ENCODE data around the gene PNPLA3.

Gene PNPLA3

GRCh38 chr22:43923631-43924464 lies at the start of gene PNPLA3:
TSS of gene PNPLA3 (plus strand) at chr22:43923805. CDS start at chr22:43923912, 107 bp downstream.
- peak; percentile 73 to 76 for DNase-seq

DNA sequence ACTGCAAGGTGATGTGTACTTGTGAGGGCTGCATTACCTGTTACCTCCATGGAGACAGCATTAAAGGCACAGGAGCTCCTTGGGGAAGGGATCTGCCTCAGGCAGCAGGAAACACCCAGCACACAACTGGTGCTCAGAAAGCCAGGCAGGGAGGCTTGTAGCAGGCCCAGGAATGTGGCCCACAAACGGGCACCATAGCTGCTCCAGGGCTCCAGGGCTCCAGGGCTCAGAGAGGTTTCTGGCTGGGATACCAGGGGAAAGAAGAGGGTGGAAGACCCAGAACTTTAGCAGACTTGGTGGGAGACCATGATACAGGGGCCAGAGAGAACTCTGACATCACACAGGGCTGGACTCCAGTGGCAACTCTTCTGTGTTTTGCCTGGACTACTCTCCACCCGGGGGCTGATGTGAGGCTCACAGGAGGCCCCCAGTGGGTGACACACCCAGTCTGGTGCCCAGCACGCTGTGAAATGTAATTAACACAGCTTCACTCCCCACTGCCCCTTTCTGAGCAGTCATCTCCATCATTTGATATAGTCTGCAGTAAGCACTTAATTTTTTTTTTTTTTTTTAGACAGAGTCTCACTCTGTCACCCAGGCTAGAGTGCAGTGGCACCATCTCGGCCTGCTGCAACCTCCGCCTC lies 46.6 kb upstream of the PNPLA3 start:
- DNase-seq: no peak

GRCh38 chr22:43878079-43878795 lies 45.4 kb upstream of the PNPLA3 start:
- no peak for DNase-seq

- DNase-seq: no peak
Observed at GRCh38 chr22:43878831-43879550, 44.6 kb upstream of the PNPLA3 start.

- DNase-seq: no peak
Observed at GRCh38 chr22:43879901-43880540, 43.6 kb upstream of the PNPLA3 start.

DNA sequence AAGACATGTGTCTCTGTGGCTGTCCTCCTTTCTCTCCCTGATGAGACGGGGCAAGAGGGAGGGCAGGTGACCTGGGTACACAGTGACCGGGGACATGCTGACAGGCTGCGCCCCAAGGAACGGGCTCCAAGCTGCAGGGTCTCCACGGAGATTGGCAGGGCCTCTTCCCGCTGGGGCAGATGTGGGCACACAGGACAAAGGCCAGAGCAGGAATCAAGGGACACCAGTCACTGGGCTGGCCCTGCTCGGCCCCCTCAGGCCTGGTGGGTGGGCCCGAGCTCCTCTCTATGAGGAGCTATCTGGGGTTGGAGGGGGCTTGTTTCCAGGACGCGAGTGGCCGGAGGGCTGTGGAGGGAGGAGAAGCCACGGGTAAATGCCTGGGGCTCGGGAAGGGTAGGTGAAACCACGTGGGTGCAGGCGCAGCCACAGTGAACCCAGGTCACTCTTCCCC lies 43.0 kb upstream of the PNPLA3 start:
- DNase-seq: no peak

DNA sequence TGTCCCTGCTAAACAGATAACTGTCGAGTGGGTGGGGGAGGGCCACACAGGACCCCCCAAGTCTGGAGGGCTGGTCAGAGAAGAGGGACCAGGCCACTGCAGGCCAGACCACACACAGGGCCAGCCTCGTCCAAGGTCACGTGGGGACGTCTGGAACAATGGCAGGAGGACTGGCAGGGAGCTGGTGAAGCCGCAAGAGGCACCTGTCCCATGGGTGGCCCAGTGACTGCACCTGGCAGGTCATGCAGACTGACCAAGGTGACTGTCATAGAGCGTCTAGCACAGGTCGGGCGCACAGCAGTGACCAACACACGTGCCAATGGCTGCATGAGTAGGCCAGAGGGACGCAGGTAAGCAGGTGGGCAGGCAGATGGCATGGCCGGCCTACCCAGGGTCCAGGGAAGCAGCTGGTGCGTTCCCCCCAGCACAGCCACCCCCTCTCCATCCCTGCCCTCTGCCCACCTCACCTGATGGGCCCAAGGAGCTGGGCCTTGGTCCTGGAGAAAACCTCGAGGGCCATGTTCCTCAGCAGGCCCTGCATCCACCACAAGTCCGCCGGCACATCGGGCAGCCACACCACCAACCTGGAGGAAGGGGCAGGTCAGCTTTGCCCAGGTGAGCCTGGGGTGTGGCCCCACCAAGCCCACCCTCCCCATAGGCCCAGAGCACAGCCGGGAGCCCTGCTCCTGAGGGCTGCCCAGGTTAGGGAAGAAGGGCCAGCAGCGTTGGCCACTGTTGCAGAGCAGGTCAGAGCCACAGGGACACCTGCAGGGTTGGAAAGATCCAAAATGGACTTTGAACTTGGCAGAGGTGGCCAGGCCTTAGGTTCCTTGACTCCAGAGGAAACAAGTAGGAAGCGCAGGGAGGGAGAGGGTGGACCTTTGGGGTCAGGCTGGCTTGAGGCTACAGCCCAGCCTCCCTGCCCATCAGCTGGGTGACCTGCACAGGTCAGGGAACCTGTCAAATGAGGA lies 42.2 kb upstream of the PNPLA3 start:
- no peak for DNase-seq

- DNase-seq: no peak
Observed at GRCh38 chr22:43882122-43882767, 41.4 kb upstream of the PNPLA3 start.

DNA sequence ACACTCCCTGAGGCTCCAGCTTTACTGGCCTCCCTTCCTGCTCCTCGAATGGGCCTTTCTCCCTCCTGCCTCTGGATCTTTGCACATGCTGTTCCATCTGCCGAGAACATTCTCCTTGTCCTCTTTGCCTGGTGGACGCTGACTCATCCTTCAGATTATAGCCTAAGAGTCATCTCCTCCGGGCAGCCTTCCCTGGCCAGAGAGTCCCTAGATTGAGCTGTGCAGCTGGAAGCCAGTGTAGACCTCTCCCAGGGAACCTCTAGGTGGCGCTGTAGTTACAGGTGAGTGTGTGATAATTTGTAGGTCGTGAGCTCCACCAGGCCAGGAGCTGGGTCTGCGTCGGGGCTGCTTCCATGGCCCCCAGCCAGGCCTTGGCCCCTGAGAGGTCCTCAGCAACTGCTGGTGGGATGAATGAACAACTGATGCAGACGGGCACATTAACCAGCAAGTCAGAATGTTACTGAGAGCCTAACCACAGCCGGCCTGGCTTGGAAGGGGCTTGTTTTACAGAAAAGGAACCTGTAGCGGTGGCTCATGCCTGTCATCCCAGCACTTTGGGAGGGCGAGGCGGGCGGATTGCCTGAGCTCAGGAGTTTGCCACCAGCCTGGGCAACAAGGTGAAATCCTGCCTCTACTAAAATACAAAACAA lies 40.5 kb upstream of the PNPLA3 start:
- peak; percentile 12 to 44 for DNase-seq

- no peak for DNase-seq
Observed at GRCh38 chr22:43883719-43884415, 39.7 kb upstream of the PNPLA3 start.

- peak in 1 of 2 donors; percentile 31 for DNase-seq
Observed at GRCh38 chr22:43884600-43885318, 38.8 kb upstream of the PNPLA3 start.

- no peak for DNase-seq
Observed at GRCh38 chr22:43885319-43885671, 38.3 kb upstream of the PNPLA3 start.

DNA sequence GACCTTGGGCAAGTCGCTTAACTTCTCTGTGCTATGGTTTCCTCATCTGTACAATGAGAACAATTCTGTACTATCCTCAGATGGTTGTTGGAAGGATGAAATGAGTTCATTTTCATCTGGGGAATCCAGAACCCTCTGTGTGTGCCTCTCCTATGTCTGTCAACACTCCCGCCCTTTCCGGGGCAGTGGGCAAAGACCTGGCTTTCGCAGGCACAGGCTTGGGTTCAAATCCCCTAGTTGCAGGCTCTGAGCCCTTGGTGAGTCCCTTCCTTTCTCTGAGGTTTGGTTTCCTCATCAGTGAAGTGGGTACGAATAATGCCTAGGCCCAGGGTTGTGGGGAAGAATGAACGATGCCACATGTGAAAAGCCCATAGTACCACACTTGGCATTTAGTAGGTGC lies 37.8 kb upstream of the PNPLA3 start:
- no peak for DNase-seq

DNA sequence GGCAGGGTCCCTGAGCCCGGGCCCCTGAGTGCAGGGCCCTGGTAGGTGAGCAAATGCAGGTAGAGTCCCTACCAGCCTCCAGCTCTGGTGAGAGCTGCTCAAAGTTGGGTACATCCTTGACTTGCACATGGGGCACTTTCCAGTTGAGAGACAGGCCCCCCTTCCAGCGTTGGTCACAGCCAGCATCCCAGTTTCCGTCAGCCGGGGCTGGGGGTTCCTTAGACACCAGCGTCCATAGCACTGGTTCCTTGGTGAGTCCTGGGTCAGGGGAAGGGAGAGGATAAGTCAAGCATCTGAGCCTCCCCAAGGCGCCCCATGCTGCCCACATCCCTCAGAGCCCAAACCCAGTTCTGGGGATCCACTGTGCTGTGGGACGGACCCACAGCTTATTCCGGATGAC lies 37.4 kb upstream of the PNPLA3 start:
- no peak for DNase-seq

DNA sequence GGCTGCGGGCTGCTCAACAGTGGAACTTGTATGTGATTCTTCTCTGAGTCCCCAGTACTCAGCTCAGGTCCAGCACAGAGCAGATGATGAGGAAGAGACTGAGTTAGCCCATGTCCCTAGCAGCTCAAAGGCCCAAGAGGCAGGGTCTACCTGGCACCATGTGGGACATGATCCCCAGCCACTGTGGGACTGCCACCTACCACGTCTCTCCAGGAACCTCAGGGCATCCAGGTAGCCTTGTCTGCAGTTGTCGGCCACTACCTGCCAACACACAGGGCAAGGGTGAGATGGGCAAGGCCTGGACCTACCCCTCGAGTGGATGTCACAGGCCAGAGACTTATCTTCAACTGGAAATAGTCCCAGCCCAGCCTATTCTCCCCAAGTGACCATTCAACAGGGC lies 36.2 kb upstream of the PNPLA3 start:
- no peak for DNase-seq

DNA sequence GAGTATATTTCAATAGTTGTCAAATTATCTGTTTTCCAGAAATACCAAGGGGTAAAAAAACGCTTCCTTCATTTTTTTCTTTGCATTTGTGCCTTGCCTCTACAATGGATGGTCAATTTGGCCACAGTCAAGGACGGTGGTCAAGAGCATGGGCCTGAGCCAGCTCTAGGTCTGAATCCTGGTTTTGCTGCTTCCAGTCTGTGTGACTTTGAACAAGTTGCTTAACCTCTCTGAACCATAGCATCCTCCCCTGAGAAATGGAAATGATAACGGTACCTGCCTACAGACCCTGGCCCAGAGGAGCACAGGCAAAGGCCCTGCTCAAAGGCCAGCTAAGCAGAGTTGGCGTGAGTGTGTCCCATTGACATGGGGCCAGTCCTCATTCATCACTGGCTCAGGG lies 34.9 kb upstream of the PNPLA3 start:
- no peak for DNase-seq

DNA sequence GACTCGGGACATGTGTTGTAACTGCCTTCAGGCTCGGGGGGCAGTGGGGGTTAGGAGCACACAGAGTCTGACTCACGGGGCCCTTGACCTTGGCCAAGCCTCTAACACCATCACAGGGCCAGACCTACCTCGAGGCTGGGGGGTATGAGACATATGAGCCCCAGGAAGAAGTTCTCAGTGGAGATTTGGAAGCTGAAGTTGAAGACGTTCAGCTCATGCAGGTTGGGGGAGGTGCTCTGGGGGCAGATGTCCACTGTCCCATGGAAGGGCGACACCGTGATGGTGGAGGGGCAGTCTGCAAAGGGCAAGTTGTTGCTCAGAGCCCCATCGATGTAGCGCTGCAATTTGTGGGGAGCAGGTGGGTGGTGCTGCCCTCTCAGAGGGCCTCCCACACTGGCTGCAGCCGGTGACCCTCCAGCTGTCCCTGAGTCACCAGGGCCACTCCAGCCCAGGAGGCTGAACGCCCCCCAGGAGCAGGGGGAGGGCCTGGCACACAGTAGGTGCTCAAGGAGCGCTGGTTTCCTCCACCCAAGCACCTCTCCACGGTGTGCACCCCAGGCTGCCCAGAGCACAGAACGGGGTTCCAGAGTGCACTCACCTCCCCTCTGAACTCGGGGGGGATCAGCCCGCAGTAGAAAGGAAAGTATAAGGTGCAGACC lies 34.3 kb upstream of the PNPLA3 start:
- DNase-seq: no peak

DNA sequence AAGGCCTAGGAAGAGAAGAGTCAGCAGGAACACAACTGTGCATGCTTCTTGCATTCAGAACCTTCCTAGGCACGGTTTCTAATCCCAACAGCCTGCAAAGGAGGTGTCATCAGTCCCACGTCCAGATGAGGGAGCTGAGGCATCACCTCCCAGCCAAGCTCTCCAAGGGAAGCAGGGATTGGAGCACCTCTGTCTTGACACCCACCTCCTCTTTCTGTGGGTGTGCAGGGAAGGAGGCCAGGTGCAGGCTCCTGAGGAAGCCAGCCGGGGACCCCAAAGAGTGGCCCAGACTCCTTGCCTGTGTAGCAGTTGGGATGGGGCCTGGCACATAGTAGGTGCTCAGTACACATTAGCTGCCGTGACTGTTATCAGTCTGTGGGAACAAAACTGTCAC lies 33.7 kb upstream of the PNPLA3 start:
- no peak for DNase-seq
